ENCODE measurements around the gene PTPRE.

PTPRE gene

DNA sequence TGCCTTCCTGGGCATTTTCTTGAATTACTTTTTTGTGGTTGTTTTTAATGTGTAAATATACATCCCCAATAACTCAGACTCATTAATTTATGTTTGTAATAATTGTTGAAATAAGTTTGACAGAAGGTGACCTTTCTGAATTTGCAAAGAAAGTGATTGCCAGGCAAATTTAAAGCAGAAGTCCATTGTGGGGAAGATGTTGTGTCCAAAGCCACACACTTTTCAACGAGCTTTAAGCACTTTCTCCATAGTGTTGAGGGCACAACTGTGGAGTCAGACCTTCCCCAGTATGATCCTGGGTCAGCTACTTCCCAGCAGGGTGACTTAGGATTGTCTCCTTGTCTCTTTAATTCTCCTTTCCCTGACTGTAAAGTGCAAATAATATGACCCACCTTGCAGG lies 52.5 kb downstream of the PTPRE start:
- DNase-seq: no peak

DNA sequence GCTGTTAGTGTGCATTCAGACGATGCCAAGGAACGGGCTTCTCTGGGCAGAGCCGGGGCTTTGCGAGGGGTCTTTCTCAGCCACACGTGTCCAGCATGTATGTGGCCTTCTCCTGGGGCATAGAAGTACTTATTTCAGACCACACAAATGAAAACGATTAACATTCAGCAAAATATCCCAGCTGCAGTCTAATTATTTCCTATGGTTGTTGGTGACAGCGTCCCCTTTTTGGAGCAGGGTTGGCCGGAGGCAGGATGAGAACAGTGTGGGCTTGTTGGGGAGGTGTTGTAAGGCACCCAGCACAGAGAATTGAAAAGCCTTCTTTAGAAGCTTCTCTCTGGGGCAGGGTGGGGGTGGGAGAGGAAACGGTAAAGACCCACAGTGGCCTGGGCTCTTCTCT lies 54.2 kb downstream of the PTPRE start:
- no peak for DNase-seq

- no peak for DNase-seq
Observed at GRCh38 chr10:127962205-127962604, 55.3 kb downstream of the PTPRE start.

GRCh38 chr10:127963136-127963535 lies 56.2 kb downstream of the PTPRE start:
- DNase-seq: no peak

DNA sequence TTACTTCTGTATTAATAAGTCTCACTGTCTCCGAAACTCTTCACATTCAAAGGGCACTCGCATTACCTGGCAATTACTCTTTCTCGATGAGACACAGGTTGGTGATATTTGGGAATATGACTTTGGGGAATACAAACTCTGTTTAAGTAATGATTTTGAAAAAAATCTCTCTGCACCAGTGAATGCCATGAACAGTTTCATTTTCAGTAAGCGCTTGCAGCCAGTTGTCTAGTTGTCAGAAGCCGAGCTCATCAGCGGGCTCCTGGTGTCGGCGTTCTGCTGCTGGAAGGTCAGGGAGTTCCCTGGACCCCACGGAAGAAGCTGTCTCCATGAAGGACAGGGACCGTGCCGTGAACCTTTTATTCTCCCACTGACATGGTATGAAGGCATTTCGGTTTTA lies 57.7 kb downstream of the PTPRE start:
- DNase-seq: no peak

DNA sequence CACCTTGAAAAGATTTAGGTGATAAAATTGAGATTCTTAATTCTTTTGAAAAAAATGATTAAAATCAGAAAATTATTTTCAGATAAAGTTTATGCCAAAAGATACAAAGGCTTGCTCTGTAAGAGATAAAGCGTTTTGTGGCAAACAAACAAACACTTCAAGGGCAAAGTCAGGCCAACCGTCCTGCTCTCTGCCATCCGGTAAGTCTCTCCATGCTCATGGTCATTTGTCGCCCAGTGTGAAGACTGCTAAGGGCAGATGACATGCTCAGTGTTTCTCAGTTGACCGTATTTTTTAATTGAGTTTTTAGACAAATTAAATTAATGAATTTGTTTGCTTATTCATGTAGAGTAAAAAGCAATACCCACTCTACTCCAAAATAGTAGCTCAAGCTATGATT lies 60.0 kb downstream of the PTPRE start:
- DNase-seq: no peak

DNA sequence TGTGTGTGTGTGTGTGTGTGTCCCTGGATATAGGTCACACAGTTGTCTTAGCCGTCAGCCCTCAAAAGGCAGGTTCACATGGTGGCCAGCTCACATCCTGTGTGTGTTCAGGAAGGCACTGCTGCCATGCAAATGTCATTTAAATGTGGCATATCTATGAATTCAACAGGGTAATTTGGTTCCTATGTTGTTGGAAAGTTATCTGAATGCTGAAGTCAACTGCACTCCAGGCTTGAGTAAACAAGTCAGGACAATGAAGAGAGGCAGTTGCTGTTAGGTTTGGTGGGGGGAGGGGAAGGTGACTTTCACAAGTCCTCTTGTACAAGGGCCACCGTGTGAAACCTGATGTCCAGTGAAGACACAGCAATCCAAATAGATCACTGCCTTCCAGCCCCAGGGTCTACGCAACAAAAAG lies 61.1 kb downstream of the PTPRE start:
- DNase-seq: no peak

- DNase-seq: no peak
Observed at GRCh38 chr10:127968659-127969058, 61.8 kb downstream of the PTPRE start.

DNA sequence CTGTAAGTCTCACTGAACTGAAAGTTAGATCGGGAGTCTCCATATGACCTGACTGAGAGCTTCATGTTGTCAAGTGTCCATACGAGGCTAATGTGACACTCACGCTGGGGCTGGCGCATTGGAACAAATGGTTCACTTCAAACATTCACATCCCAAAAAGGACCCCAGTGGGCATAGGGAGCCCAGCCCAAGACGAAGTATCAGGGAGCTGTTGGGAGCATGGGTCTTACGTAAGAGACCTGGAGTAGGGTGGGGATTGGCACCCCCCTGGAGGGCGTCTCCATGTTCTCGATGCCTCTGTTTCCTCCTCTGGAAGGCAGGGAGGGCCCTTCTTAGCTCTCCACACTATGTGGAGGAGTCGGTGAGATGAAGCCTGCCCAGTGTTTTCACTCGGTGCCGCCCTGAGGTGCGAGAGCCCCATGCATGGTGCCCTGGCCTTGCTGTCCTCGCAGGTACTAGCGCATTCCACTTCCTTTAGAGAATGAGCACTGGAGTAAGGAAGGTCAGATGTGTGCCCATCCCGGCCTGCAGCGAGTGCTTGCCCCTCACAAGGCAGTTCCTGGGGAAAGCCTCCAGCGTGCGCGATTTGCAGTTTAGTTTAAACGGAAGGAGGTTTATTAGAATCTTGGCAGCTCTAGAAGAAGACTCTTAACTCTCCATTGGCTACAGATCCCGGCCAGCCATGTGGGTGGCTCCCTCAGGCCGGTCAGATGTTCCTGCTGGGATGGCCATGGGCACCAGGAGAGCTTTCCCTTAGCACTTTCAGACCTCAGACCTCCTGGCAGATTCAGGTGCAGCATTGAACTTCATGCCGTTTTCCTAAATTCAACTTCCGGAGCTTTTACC lies 64.4 kb downstream of the PTPRE start:
- DNase-seq: no peak

- DNase-seq: no peak
Observed at GRCh38 chr10:127971963-127972615, 65.2 kb downstream of the PTPRE start.

- no peak for DNase-seq
Observed at GRCh38 chr10:127972751-127973357, 66.0 kb downstream of the PTPRE start.

DNA sequence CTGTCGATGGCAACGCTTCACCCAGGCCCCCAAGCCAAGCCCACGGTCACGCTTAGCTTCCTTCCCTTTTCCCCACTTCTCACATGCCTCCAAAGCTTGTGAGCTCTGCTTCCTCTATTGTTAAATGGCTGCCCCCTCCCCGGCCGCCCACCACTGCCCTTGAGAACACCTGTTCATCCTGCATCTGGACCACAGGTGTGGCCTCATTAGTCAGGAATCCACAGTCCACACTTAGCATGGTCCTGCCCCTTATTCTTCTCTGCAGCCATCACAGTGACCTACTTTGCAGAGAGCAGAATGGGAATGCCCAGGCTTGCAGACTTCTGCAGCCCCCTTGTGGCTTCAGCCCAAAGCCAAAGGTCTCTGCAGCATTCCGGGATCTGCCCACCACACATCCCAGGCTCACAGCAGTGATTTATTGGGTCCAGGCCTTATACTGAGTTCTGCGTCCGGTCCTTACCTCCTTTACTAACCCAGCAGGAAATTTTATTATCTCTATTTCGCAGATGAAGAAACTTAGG lies 66.9 kb downstream of the PTPRE start:
- no peak for DNase-seq

- no peak for DNase-seq
Observed at GRCh38 chr10:127974911-127975310, 68.0 kb downstream of the PTPRE start.

- no peak for DNase-seq
Observed at GRCh38 chr10:127976286-127976685, 69.4 kb downstream of the PTPRE start.

DNA sequence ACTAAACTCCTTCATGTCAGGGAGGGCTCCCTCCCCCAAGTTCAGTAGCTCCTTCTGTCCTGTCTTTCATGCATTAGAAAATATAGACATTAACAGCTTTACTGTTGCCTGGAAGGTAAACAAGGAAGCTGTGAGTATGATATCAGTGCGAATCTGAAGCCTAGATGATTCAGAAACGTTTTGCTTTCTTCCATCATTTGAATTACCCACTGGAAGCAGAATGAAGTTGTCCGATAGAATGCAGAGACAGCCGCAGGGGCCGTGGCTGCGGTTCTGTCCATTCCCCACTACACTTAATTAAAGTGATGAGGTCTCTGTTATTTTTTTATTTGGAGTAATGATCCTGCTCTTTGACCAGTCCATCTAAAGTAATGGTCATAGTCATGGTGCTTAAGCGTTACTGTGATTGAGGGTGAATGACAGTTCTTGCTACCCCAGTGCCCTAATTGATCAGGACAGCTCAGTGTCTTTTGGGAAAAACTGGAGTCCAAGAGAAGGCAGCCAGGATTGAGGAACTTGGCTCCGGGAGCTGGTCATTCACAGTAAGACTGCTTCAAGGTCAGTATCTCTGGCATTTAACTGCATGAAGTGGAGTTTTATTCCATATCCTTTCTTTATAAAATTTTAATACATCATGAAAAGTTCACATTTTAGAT lies 69.9 kb downstream of the PTPRE start:
- DNase-seq: no peak

DNA sequence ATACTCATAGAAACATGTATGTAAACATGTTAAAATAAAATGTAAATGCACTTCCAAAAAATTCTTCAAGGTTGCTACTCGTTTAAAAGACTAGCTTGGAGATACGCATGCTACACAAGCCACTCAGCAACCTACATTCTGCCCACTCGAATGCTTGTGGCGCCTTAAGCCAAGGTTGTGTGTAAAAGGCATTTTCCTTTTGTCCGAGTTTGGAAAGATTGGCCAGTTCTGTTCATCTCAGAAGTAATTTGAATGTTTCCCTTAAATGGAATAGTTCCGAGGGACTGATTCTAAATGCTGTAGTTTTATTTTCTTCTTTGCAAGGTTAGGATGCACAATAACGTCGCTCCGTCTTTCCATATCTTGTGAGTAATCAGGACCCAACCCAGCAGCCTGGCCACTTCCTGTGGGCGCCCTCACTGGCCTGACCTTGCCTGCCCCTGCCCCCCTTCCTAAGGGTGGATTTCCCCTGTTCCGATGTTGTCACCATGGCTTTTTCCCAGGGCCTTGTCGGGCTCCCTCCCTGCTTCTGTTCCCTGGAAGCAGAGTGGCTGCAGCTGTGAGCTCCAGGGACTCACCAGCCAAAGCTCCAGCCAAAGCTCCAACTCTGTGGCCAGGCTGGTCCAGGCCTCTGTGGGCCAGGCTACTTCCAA lies 70.6 kb downstream of the PTPRE start:
- peak; percentile 9 to 14 for DNase-seq

DNA sequence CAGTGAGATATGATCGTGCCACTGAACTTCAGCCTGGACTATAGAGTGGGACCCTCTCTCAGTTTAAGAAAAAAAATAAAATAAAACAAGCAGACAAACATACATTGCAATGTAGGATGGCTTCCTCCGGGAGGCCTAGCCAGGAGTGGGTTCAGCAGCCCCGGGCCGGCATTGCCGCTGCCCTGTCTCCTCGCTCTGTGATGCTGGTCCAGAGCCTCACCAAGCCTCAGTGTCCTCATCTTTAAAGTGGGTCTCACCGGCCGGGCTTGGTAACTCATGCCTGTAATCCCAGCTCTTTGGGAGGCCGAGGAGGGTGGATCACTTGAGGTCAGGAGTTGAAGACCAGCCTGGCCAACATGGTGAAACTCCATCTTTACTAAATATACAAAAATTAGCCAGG lies 71.6 kb downstream of the PTPRE start:
- DNase-seq: no peak

GRCh38 chr10:127979045-127979444 lies 72.1 kb downstream of the PTPRE start:
- no peak for DNase-seq

DNA sequence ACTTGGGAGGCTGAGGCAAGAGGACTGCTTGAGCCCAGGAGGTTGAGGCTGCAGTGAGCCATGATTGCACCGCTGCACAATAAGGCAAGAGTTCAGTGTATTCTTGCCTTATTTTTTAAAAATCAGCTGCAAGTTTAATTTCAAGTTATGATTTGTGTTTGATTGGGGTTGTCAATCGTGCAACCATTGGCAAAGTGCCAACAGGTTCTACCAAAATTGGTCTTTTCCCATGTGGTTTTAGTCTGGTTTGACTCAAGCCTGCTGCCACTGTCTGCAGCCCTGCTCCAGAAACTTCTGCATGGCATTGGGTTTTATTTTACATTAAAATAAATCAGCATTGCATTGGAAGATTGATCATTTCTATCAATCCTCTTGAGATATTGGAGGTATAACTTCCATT lies 72.7 kb downstream of the PTPRE start:
- DNase-seq: no peak

GRCh38 chr10:127980898-127981297 lies 74.0 kb downstream of the PTPRE start:
- no peak for DNase-seq

DNA sequence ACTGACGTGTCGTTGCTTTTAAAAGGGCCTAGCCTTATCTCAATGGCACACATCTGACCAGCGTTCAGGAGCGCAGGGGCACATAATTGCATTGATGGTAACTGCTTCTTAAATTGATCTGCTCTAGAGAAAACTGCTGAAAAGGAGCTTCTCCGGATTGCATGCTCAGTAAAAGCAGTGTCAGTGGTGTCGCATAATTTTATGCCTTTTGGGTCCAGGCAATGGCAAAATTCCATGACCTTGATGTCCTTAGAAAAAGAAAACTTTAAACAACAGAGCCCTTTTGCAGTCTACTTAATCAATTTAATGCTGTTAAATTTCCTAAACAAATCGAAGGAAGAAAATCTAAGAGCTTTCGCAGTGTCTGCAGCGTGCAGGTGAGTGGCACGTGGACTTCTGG lies 75.7 kb downstream of the PTPRE start:
- DNase-seq: no peak

DNA sequence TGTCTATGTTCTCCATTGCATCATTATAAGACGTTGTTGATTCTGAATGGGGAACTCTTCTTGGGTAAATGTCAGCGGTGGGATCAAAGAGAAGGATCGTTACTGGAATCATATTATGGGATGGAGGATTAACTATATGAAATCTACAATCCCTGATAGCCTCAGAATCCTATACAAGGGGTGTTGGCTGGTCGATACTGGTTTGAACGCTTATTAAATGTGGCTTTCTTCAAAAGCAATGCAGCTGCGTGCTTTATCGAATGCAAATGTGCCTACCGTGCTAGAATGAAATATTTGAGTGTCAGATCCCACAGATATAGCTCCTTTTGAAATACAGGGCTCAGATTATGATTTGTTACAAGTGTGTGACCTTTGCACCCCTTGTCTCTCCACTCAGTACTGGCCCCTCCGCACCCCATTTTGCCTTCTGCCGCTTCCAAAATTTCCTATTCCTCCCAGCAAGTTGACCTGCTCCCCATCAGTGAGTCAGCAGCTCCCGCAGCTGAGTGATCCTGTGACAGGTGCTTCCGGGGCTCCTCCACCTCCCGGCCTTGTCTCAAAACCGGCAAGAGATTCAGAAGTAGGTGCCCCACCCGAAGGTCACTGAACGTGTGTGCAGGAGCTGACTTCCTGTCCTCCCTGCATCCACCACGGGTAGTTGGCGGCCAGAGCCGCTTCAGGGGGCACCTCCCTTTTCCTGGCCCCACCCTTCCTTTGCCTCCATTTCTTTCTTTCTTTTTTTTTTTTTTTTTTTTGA lies 76.6 kb downstream of the PTPRE start:
- DNase-seq: no peak
